H1 (cell line): ENCODE results near the gene CCDC83. TPM values are rescaled to one million over a fixed set of nuclear protein-coding genes. Genes with fewer than 3 reads are reported as not detected.

Source experiments
- BACH1 ChIP-seq: IDR thresholded peaks from 2 replicates; pipeline ENCODE4 v1.6.1; 2012; ENCODE audit warnings: low read length, improper control_type of control experiment
- CBX8 ChIP-seq: fragments of 300-800, 300-1000 bp; sonication (generic); IDR thresholded peaks from 2 replicates; pipeline ENCODE4 v1.7.1; 2016; ENCODE audit warnings: low read depth, low read length, borderline replicate concordance
- POU5F1 ChIP-seq: IDR thresholded peaks from 2 replicates; pipeline ENCODE4 v1.6.1; 2011; ENCODE audit warnings: low read depth, mild to moderate bottlenecking, low read length, moderate library complexity
- SRF ChIP-seq: IDR thresholded peaks from 2 replicates; pipeline ENCODE4 v1.6.1; 2011; ENCODE audit warnings: mild to moderate bottlenecking, low read depth, low read length, moderate library complexity
- polyA plus RNA-seq, 7 experiments: library from polyadenylated mRNA; depleted of rRNA in 3 of 7; stranded (reverse) in 5 of 7; unstranded in 2 of 7; fragments of >200 nt in 5 of 7; fragments of 200-250 nt in 2 of 7; gene quantifications; 1 replicate in 5 of 7; 2 replicates in 1 of 7; 4 replicates in 1 of 7; pipeline versions ENCODE4 v1.2.1 to v1.2.3, GENCODE V29; 2011 to 2013; ENCODE audit warnings: missing spikeins in 2 of 7, mixed read lengths in 2 of 7
- total RNA-seq: library from RNA; stranded (reverse); fragmentation: NEBNext Ultra II Directional; extraction: Animal tissue kit (Norgen Biotek cat#: 25700); gene quantifications from 2 replicates; pipeline ENCODE4 v1.2.1, GENCODE V29; 2021
- TF ChIP-seq, protein P1 (sequence below): fragments of 300-600 bp; sonication (generic); IDR thresholded peaks from 2 replicates; pipeline ENCODE4 v1.7.1; 2012; ENCODE audit warnings: low read length, moderate library complexity, mild to moderate bottlenecking, inconsistent platforms; ENCODE audit not compliant: insufficient replicate concordance

CCDC83 gene
- total and polyA plus RNA-seq, 2 of the 8 experiments (the other 6 are each of a cell fraction or from before 2014, with no cell fraction given) = not detected

DNA sequence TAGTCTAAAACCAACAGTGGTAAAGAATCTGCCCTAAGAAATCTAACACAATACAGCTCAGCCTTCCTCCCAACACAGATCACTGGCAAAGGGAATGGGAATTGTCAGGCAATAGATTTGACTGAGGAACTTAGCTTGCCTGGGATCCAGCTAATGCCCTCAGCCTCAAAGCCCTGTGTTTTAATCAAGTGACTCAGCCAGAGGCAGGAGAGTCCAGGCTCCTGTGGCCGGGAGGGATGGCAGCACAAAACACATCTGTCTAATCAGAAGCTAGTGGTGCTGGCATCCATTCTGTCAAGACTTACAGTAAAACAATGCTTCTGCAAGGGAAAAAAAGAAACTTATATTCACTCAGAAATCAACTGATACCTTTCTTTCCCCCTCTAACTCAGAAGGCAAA lies 49.8 kb upstream of the CCDC83 start (continued):
- no peak for TF ChIP-seq CBX8
- no peak for TF ChIP-seq BACH1
- TF ChIP-seq POU5F1 = no peak
- no peak for TF ChIP-seq SRF
- TF ChIP-seq, protein P1, sequence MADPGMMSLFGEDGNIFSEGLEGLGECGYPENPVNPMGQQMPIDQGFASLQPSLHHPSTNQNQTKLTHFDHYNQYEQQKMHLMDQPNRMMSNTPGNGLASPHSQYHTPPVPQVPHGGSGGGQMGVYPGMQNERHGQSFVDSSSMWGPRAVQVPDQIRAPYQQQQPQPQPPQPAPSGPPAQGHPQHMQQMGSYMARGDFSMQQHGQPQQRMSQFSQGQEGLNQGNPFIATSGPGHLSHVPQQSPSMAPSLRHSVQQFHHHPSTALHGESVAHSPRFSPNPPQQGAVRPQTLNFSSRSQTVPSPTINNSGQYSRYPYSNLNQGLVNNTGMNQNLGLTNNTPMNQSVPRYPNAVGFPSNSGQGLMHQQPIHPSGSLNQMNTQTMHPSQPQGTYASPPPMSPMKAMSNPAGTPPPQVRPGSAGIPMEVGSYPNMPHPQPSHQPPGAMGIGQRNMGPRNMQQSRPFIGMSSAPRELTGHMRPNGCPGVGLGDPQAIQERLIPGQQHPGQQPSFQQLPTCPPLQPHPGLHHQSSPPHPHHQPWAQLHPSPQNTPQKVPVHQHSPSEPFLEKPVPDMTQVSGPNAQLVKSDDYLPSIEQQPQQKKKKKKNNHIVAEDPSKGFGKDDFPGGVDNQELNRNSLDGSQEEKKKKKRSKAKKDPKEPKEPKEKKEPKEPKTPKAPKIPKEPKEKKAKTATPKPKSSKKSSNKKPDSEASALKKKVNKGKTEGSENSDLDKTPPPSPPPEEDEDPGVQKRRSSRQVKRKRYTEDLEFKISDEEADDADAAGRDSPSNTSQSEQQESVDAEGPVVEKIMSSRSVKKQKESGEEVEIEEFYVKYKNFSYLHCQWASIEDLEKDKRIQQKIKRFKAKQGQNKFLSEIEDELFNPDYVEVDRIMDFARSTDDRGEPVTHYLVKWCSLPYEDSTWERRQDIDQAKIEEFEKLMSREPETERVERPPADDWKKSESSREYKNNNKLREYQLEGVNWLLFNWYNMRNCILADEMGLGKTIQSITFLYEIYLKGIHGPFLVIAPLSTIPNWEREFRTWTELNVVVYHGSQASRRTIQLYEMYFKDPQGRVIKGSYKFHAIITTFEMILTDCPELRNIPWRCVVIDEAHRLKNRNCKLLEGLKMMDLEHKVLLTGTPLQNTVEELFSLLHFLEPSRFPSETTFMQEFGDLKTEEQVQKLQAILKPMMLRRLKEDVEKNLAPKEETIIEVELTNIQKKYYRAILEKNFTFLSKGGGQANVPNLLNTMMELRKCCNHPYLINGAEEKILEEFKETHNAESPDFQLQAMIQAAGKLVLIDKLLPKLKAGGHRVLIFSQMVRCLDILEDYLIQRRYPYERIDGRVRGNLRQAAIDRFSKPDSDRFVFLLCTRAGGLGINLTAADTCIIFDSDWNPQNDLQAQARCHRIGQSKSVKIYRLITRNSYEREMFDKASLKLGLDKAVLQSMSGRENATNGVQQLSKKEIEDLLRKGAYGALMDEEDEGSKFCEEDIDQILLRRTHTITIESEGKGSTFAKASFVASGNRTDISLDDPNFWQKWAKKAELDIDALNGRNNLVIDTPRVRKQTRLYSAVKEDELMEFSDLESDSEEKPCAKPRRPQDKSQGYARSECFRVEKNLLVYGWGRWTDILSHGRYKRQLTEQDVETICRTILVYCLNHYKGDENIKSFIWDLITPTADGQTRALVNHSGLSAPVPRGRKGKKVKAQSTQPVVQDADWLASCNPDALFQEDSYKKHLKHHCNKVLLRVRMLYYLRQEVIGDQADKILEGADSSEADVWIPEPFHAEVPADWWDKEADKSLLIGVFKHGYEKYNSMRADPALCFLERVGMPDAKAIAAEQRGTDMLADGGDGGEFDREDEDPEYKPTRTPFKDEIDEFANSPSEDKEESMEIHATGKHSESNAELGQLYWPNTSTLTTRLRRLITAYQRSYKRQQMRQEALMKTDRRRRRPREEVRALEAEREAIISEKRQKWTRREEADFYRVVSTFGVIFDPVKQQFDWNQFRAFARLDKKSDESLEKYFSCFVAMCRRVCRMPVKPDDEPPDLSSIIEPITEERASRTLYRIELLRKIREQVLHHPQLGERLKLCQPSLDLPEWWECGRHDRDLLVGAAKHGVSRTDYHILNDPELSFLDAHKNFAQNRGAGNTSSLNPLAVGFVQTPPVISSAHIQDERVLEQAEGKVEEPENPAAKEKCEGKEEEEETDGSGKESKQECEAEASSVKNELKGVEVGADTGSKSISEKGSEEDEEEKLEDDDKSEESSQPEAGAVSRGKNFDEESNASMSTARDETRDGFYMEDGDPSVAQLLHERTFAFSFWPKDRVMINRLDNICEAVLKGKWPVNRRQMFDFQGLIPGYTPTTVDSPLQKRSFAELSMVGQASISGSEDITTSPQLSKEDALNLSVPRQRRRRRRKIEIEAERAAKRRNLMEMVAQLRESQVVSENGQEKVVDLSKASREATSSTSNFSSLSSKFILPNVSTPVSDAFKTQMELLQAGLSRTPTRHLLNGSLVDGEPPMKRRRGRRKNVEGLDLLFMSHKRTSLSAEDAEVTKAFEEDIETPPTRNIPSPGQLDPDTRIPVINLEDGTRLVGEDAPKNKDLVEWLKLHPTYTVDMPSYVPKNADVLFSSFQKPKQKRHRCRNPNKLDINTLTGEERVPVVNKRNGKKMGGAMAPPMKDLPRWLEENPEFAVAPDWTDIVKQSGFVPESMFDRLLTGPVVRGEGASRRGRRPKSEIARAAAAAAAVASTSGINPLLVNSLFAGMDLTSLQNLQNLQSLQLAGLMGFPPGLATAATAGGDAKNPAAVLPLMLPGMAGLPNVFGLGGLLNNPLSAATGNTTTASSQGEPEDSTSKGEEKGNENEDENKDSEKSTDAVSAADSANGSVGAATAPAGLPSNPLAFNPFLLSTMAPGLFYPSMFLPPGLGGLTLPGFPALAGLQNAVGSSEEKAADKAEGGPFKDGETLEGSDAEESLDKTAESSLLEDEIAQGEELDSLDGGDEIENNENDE = no peak
